Measurements from ENCODE around the gene SLC12A8.

- TF ChIP-seq CTCF (IDR thresholded peaks at IDR 0.05; ENCODE audit: low read length) (no peak), EZH2phosphoT487 (IDR thresholded peaks at IDR 0.05; ENCODE audit: low read length) (no peak), EZH2 (optimal IDR thresholded peaks at IDR 0.05; ENCODE audit: low read depth, low read length) (no peak)
These were observed 17.5 kb downstream of the SLC12A8 start for GRCh38 chr3:125194849-125195601.
